ENCODE measurements around the gene SYNPR.

DNA sequence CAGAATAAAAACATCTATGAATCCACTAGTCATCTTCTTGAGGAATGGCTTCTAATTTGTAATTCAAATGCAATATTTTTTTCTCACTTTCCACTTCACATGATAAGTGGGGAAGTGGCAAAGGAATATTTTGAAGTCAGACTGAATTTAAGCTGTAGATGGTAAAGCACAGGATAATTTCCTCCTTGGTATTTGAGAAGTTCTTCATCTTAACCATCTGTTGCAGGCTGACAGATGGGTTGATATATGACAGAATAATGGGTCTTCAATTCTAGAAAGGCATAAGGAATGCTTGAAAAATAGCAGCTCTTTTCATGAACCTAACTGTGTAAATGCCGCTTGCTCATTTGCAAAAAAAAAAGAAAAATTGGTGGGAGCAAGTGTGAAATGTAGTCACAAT is 307.8 kb downstream of the SYNPR start:
- TF ChIP-seq, protein P1, sequence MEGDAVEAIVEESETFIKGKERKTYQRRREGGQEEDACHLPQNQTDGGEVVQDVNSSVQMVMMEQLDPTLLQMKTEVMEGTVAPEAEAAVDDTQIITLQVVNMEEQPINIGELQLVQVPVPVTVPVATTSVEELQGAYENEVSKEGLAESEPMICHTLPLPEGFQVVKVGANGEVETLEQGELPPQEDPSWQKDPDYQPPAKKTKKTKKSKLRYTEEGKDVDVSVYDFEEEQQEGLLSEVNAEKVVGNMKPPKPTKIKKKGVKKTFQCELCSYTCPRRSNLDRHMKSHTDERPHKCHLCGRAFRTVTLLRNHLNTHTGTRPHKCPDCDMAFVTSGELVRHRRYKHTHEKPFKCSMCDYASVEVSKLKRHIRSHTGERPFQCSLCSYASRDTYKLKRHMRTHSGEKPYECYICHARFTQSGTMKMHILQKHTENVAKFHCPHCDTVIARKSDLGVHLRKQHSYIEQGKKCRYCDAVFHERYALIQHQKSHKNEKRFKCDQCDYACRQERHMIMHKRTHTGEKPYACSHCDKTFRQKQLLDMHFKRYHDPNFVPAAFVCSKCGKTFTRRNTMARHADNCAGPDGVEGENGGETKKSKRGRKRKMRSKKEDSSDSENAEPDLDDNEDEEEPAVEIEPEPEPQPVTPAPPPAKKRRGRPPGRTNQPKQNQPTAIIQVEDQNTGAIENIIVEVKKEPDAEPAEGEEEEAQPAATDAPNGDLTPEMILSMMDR (conservative IDR thresholded peaks at IDR 0.05; ENCODE audit: low read length) = no peak
- TF ChIP-seq EZH2phosphoT487 (IDR thresholded peaks at IDR 0.05; ENCODE audit: borderline replicate concordance, low read depth, low read length) = no peak

Data from OCI-LY7 (cell line).